Measurements from ENCODE around the gene PSMD4. TPM values are rescaled to one million over a fixed set of nuclear protein-coding genes. Genes with fewer than 3 reads are reported as not detected.
"Not testable (repeated sequence)": the region's sequence is repeated elsewhere in the genome, so short reads cannot be mapped to it uniquely, and the experiment has no call there.

PSMD4 gene
- total RNA-seq, 1 donor from 2014 or later = 150 TPM

GRCh38 chr1:151273924-151274466, 19.5 kb downstream of the PSMD4 start:
- no peak for DNase-seq (ENCODE audit: extremely low spot score, unreplicated experiment)
- H3K27ac Mint-ChIP-seq (ENCODE audit: unreplicated experiment) = no peak overlapping the region
- peaks cover 16% of the 10 kb centered on the region for H3K36me3 Mint-ChIP-seq (ENCODE audit: unreplicated experiment)
- TF ChIP-seq, protein P1, sequence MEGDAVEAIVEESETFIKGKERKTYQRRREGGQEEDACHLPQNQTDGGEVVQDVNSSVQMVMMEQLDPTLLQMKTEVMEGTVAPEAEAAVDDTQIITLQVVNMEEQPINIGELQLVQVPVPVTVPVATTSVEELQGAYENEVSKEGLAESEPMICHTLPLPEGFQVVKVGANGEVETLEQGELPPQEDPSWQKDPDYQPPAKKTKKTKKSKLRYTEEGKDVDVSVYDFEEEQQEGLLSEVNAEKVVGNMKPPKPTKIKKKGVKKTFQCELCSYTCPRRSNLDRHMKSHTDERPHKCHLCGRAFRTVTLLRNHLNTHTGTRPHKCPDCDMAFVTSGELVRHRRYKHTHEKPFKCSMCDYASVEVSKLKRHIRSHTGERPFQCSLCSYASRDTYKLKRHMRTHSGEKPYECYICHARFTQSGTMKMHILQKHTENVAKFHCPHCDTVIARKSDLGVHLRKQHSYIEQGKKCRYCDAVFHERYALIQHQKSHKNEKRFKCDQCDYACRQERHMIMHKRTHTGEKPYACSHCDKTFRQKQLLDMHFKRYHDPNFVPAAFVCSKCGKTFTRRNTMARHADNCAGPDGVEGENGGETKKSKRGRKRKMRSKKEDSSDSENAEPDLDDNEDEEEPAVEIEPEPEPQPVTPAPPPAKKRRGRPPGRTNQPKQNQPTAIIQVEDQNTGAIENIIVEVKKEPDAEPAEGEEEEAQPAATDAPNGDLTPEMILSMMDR (IDR thresholded peaks at IDR 0.05) = no peak
- no peaks in the 10 kb centered on the region for H3K4me1 Mint-ChIP-seq (ENCODE audit: unreplicated experiment)
- H3K27me3 Mint-ChIP-seq (ENCODE audit: unreplicated experiment) = peaks cover 5% of the 10 kb centered on the region
- no peaks in the 10 kb centered on the region for H3K9me3 Mint-ChIP-seq (ENCODE audit: unreplicated experiment)
- no peak overlapping the region for H3K4me3 Mint-ChIP-seq (ENCODE audit: unreplicated experiment)

- DNase-seq (ENCODE audit: extremely low spot score, unreplicated experiment); H3K9me3 Mint-ChIP-seq (ENCODE audit: unreplicated experiment); H3K27ac Mint-ChIP-seq (ENCODE audit: unreplicated experiment); H3K4me1 Mint-ChIP-seq (ENCODE audit: unreplicated experiment); H3K27me3 Mint-ChIP-seq (ENCODE audit: unreplicated experiment); H3K4me3 Mint-ChIP-seq (ENCODE audit: unreplicated experiment): not testable (repeated sequence)
- H3K36me3 Mint-ChIP-seq (ENCODE audit: unreplicated experiment) = peaks cover 12% of the 10 kb centered on the region
Measured at GRCh38 chr1:151275341-151275740, 20.8 kb downstream of the PSMD4 start.

- peaks cover 5% of the 10 kb centered on the region for H3K4me1 Mint-ChIP-seq (ENCODE audit: unreplicated experiment)
- no peak overlapping the region for H3K27ac Mint-ChIP-seq (ENCODE audit: unreplicated experiment)
- TF ChIP-seq, protein P1 (IDR thresholded peaks at IDR 0.05) = no peak
- no peak for DNase-seq (ENCODE audit: extremely low spot score, unreplicated experiment)
- no peak overlapping the region for H3K4me3 Mint-ChIP-seq (ENCODE audit: unreplicated experiment)
- H3K27me3 Mint-ChIP-seq (ENCODE audit: unreplicated experiment) = peaks cover 5% of the 10 kb centered on the region
- H3K36me3 Mint-ChIP-seq (ENCODE audit: unreplicated experiment) = peaks cover 5% of the 10 kb centered on the region
- H3K9me3 Mint-ChIP-seq (ENCODE audit: unreplicated experiment) = no peaks in the 10 kb centered on the region
Measured at GRCh38 chr1:151277249-151277648, 22.7 kb downstream of the PSMD4 start.

GRCh38 chr1:151281225-151281968, 26.9 kb downstream of the PSMD4 start:
- TF ChIP-seq, protein P1 (IDR thresholded peaks at IDR 0.05) = peak; percentile 48
- DNase-seq (ENCODE audit: extremely low spot score, unreplicated experiment) = peak; percentile 98
- Mint-ChIP-seq H3K36me3 (ENCODE audit: unreplicated experiment) (peaks cover 4% of the 10 kb centered on the region), H3K4me1 (ENCODE audit: unreplicated experiment) (peaks cover 22% of the 10 kb centered on the region), H3K4me3 (ENCODE audit: unreplicated experiment) (peak overlapping the region; percentile 99), H3K27ac (ENCODE audit: unreplicated experiment) (peak overlapping the region; percentile 100), H3K27me3 (ENCODE audit: unreplicated experiment) (peaks cover 5% of the 10 kb centered on the region), H3K9me3 (ENCODE audit: unreplicated experiment) (no peaks in the 10 kb centered on the region)

DNA sequence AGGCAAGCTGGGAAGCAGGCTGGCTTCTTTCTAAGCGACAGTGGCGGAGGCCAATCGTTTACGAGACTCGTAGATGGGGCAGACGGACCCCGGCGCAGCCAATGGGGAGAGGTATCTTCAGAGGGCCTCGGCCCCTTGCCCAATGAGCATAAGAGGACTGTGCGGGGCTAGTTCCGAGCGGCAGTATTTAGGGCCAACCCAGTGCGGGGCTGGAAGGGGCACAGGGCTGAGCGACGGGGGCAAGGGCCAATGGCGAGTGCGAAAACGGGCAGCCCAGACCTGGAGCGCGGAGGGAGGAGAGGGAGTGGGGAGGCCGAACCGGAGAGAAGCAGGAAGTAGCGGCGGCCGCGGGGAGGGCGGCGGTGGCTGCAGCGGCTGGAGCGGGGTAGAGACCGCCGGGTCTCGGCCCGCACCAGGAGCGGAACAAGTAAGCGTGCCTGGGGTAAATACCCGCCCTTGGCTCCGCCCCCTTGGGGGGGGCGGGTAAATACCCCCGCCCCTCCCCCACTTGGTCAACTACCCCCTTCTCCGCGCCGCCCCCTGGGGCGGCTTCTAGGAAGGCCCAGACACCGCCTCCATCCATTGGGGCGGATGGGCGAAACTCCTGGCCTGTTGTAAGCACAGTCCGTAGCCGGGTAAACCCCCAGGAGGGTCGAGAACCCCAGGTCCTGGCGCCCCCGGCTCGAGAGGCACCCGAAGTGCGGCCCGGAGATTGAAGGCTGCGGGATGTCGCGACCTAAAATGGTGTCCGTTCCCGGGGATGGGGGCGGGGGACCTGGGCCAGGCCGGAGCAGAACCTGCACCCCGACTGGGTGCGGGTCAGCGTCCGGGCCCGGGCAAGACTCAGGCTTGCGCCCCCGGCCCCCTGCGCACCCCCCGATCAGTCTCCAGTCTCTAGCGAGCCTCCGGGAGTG, 27.7 kb downstream of the PSMD4 start, which contains the start of gene ZNF687:
TSS of gene ZNF687 (plus strand) at position 331 of the 914 bp plus-strand sequence. CDS start 3,993 bp downstream, outside the sequence.
- DNase-seq (ENCODE audit: extremely low spot score, unreplicated experiment) = peak; percentile 100
- Mint-ChIP-seq H3K27me3 (ENCODE audit: unreplicated experiment) (no peaks in the 10 kb centered on the region), H3K36me3 (ENCODE audit: unreplicated experiment) (peaks cover 7% of the 10 kb centered on the region), H3K4me3 (ENCODE audit: unreplicated experiment) (peak within 1 kb of the TSS; percentile 99), H3K9me3 (ENCODE audit: unreplicated experiment) (no peaks in the 10 kb centered on the region), H3K27ac (ENCODE audit: unreplicated experiment) (peak within 1 kb of the TSS; percentile 100), H3K4me1 (ENCODE audit: unreplicated experiment) (peaks cover 22% of the 10 kb centered on the region)
- TF ChIP-seq, protein P1 (IDR thresholded peaks at IDR 0.05) = no peak

Measured in osteocyte (in vitro differentiated cells).